HCT116 (cell line): ENCODE results near the gene UBE2L5. TPM values are rescaled to one million over a fixed set of nuclear protein-coding genes. Genes with fewer than 3 reads are reported as not detected.
"Not testable (repeated sequence)": the region's sequence is repeated elsewhere in the genome, so short reads cannot be mapped to it uniquely, and the experiment has no call there.

Experiments used
- ATAC-seq: fragments of 200-7000 bp; cut with Tn5 transposase; 2 replicates; pipeline ENCODE4 v1.9.1; 2020; ENCODE audit warnings: mild to moderate bottlenecking, moderate library complexity
- BruUV-seq: library from RNA; stranded (reverse); fragments of 400-500 nt; replicated peaks from 2 replicates; lab custom pipeline; 2021; lab: Mats Ljungman, UMichigan
- CTCF ChIA-PET: fragments of 300-600 bp; sonication (Branson Sonifier 250); formaldehyde crosslinking; loops from one replicate; lab custom pipeline; 2021; ENCODE audit warnings: antibody characterized with exemption; lab: Charles Lee
- POLR2A ChIA-PET: fragments of 300-600, 350-600 bp; sonication (Branson Sonifier 250); formaldehyde crosslinking; loops from one replicate; lab custom pipeline; 2021; ENCODE audit warnings: antibody characterized with exemption; lab: Charles Lee
- RAD21 ChIA-PET, 2 experiments: fragments of 300-600 bp; sonication (Branson Sonifier 250); formaldehyde crosslinking; loops; one replicate each; lab custom pipeline; 2023; ENCODE audit warnings: low total read pairs in 2 of 2; ENCODE audit not compliant: uncharacterized antibody in 2 of 2, unreplicated experiment in 2 of 2, low non-redundant PET in 1 of 2; lab: Charles Lee
- DNase-seq: peaks from one replicate; pipeline ENCODE4 v3.0.0-alpha.2; 2010; ENCODE audit warnings: low read depth, low spot score
- H2AFZ ChIP-seq: fragments of 200-600 bp; shearing (Covaris generic), sonication (generic); 2 replicates; pipeline ENCODE4 v1.6.1; 2017; ENCODE audit warnings: low read depth, mixed run types, mixed read lengths, antibody characterized with exemption, low read length; ENCODE audit not compliant: poor library complexity, severe bottlenecking
- H3K27ac ChIP-seq: 2 replicates; pipeline ENCODE4 v1.5.1; 2012; ENCODE audit warnings: low read depth, low read length
- H3K27me3 ChIP-seq: fragments of 200-600 bp; sonication (generic); 2 replicates; pipeline ENCODE4 v1.6.1; 2016; ENCODE audit warnings: mixed run types, low read length, mixed read lengths; ENCODE audit not compliant: insufficient read depth
- H3K36me3 ChIP-seq, 2 experiments: fragments of 200-500 bp in 1 of 2; fragments of 200-600 bp in 1 of 2; sonication (Bioruptor generic) in 1 of 2; sonication (generic) in 1 of 2; 2 replicates each; pipeline versions ENCODE4 v1.5.1 to v1.6.1; 2014 to 2016; ENCODE audit warnings: low read length in 2 of 2, inconsistent platforms in 1 of 2, mixed read lengths in 1 of 2, mixed run types in 1 of 2; ENCODE audit not compliant: insufficient read depth in 2 of 2, control insufficient read depth in 1 of 2
- H3K4me1 ChIP-seq, 2 experiments: fragments of 200-600 bp in 1 of 2; sonication (generic) in 1 of 2; 2 replicates each; pipeline versions ENCODE4 v1.5.1 to v1.6.1; 2012 to 2017; ENCODE audit warnings: low read length in 2 of 2, inconsistent platforms in 1 of 2, mild to moderate bottlenecking in 1 of 2, mixed read lengths in 1 of 2, mixed run types in 1 of 2, moderate library complexity in 1 of 2; ENCODE audit not compliant: insufficient read depth in 2 of 2, control insufficient read depth in 1 of 2
- H3K4me2 ChIP-seq: fragments of 200-600 bp; sonication (generic); 2 replicates; pipeline ENCODE4 v1.6.1; 2017; ENCODE audit warnings: mixed run types, low read length, mixed read lengths
- H3K4me3 ChIP-seq, 2 experiments: fragments of 200-600 bp in 1 of 2; sonication (generic) in 1 of 2; replicated peaks in 1 of 2; 2 replicates each; pipeline ENCODE4 v1.5.1; 2011 to 2016; ENCODE audit warnings: low read length in 2 of 2, control low read depth in 1 of 2, low read depth in 1 of 2, mild to moderate bottlenecking in 1 of 2, mixed read lengths in 1 of 2, mixed run types in 1 of 2
- H3K79me2 ChIP-seq: fragments of 200-600 bp; sonication (generic); 2 replicates; pipeline ENCODE4 v1.6.1; 2017; ENCODE audit warnings: mild to moderate bottlenecking, mixed run types, low read length, moderate library complexity, mixed read lengths; ENCODE audit not compliant: insufficient read depth
- H3K9ac ChIP-seq: fragments of 200-600 bp; sonication (generic); 2 replicates; pipeline ENCODE4 v1.6.1; 2016; ENCODE audit warnings: low read length, mixed read lengths
- H3K9me2 ChIP-seq: fragments of 200-600 bp; sonication (generic), shearing (Covaris generic); 2 replicates; pipeline ENCODE4 v1.6.1; 2017; ENCODE audit warnings: mixed run types, mild to moderate bottlenecking, moderate library complexity; ENCODE audit not compliant: insufficient read depth
- H3K9me3 ChIP-seq, 2 experiments: fragments of 200-500 bp in 1 of 2; fragments of 200-600 bp in 1 of 2; sonication (Bioruptor generic) in 1 of 2; sonication (generic) in 1 of 2; 2 replicates each; pipeline ENCODE4 v1.6.1; 2014 to 2017; ENCODE audit warnings: low read length in 2 of 2, mixed read lengths in 2 of 2, inconsistent platforms in 1 of 2, low read depth in 1 of 2, mild to moderate bottlenecking in 1 of 2, mixed run types in 1 of 2, moderate library complexity in 1 of 2; ENCODE audit not compliant: control insufficient read depth in 1 of 2, insufficient read depth in 1 of 2
- H4K20me1 ChIP-seq: fragments of 200-600 bp; sonication (generic), shearing (Covaris generic); 2 replicates; pipeline ENCODE4 v1.6.1; 2017; ENCODE audit warnings: mixed run types, mild to moderate bottlenecking, moderate library complexity; ENCODE audit not compliant: insufficient read depth
- CTCF ChIP-seq, 3 experiments: fragments of 200-600 bp in 1 of 3; sonication (generic) in 1 of 3; IDR thresholded peaks in 2 of 3; conservative IDR thresholded peaks in 1 of 3; 2 replicates each; pipeline ENCODE4 v1.5.1; 2012 to 2017; ENCODE audit warnings: low read depth in 2 of 3, low read length in 2 of 3, antibody characterized with exemption in 1 of 3, borderline replicate concordance in 1 of 3, control low read depth in 1 of 3, mild to moderate bottlenecking in 1 of 3, mixed read lengths in 1 of 3, mixed run types in 1 of 3, moderate library complexity in 1 of 3; ENCODE audit not compliant: insufficient read depth in 1 of 3
- EGR1 ChIP-seq: IDR thresholded peaks from 2 replicates; pipeline ENCODE4 v1.6.1; 2012; ENCODE audit warnings: low read depth
- EZH2 ChIP-seq: fragments of 200-600 bp; sonication (generic); IDR thresholded peaks from 2 replicates; pipeline ENCODE4 v1.6.1; 2017; ENCODE audit warnings: antibody characterized with exemption, mixed run types
- JUND ChIP-seq: IDR thresholded peaks from 2 replicates; pipeline ENCODE4 v1.6.1; 2012
- SIN3A ChIP-seq: IDR thresholded peaks from 2 replicates; pipeline ENCODE4 v1.6.1; 2012; ENCODE audit warnings: low read depth
- SRF ChIP-seq: IDR thresholded peaks from 2 replicates; pipeline ENCODE4 v1.6.1; 2012; ENCODE audit warnings: low read depth
- YY1 ChIP-seq: IDR thresholded peaks from 2 replicates; pipeline ENCODE4 v1.6.1; 2011; ENCODE audit warnings: low read length, low read depth, moderate library complexity, mild to moderate bottlenecking; ENCODE audit not compliant: insufficient replicate concordance; ENCODE audit errors: extremely low read depth
- ZFX ChIP-seq: fragments of 450-650 bp; IDR thresholded peaks from 2 replicates; pipeline ENCODE4 v1.6.1; 2017
- intact Hi-C: fragments of 100-400 bp; cut with micrococcal nuclease; formaldehyde crosslinking; loops from 2 replicates; pipeline ENCODE4 v1.10.0; 2022
- total RNA-seq: library from RNA; stranded (reverse); gene quantifications from one replicate; pipeline ENCODE4 v1.2.1, GENCODE V29; 2021; ENCODE audit not compliant: unreplicated experiment
- TF ChIP-seq, protein P1 (sequence below): IDR thresholded peaks from 2 replicates; pipeline ENCODE4 v1.6.1; 2012; ENCODE audit warnings: low read depth
- TF ChIP-seq, protein P2 (sequence below): IDR thresholded peaks from 2 replicates; pipeline ENCODE4 v1.6.1; 2012
- TF ChIP-seq, protein P3 (sequence below): IDR thresholded peaks from 2 replicates; pipeline ENCODE4 v1.6.1; 2011; ENCODE audit warnings: mild to moderate bottlenecking, low read length, moderate library complexity; ENCODE audit not compliant: insufficient replicate concordance; ENCODE audit errors: extremely low read depth

Gene UBE2L5
- total RNA-seq, 1 experiment from 2014 or later = 0.15 TPM

DNA sequence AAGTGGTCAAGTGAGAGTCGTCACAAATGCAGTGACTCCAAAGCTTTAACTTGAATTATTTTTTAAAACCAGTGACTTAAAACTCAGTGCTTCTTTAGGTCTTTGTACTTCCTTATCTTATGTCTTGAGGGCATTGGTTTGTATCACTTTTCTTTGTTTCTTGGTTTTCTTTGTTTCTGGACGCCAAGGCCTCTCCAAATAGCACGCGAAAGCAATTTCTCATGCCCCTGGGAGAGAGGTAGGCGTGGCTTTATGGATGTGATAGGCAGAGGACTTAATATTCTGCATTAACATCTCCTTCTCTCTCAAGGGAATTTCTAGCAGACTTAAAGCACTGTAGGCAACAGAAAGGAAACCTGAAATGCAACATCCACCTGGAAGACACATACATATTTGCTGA is 20.6 kb downstream of the UBE2L5 start (continued):
- no peak for TF ChIP-seq ZFX
- TF ChIP-seq, all 23 proteins: peak for 0

GRCh38 chr13:30443491-30443890 is 21.2 kb downstream of the UBE2L5 start:
- DNase-seq, H3K27ac ChIP-seq, H4K20me1 ChIP-seq, RAD21 ChIA-PET, H3K9ac ChIP-seq, CTCF ChIA-PET, H3K79me2 ChIP-seq, BruUV-seq, H3K4me1 ChIP-seq, H3K36me3 ChIP-seq, H3K9me3 ChIP-seq, H2AFZ ChIP-seq, H3K4me3 ChIP-seq, POLR2A ChIA-PET, ATAC-seq, H3K4me2 ChIP-seq, H3K9me2 ChIP-seq, intact Hi-C loops, H3K27me3 ChIP-seq: not testable (repeated sequence)

DNA sequence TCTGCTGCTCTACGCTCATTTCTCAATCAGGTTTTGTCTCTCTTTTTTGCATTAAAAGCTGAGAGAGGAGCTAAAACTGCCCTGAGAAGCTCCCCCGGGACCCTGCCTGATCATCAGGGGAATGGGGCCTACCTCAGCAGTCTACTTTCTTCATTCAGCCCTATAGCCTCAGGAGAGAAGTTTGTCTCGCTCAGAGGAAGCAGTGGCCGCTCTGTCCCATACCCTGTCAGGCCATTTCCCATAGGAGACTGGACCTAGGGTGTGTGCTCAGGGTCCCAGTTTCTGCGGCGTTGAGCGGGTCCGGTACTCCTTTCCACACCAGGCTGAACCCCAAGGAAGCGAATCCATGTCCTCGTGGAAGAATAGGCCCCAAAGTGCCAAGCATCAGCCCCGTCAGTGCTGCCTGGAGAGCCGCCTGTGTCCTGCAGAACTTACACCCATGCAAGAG is 21.7 kb downstream of the UBE2L5 start:
- CTCF ChIA-PET = no interaction called here
- POLR2A ChIA-PET = no interaction called here
- no peaks in the 10 kb centered on the region for H3K4me1 ChIP-seq
- no peak overlapping the region for H3K4me3 ChIP-seq
- H3K9me3 ChIP-seq = no peaks in the 10 kb centered on the region
- H3K27me3 ChIP-seq = no peaks in the 10 kb centered on the region
- no peak overlapping the region for H3K9ac ChIP-seq
- no peak overlapping the region for H2AFZ ChIP-seq
- BruUV-seq = no TSS peak
- no peaks in the 10 kb centered on the region for H4K20me1 ChIP-seq
- H3K4me2 ChIP-seq = no peak overlapping the region
- H3K36me3 ChIP-seq = no peaks in the 10 kb centered on the region
- no peaks in the 10 kb centered on the region for H3K9me2 ChIP-seq
- RAD21 ChIA-PET = no interaction called here
- intact Hi-C loops = no loop called here
- ATAC-seq = no peak
- DNase-seq = no peak
- no peak overlapping the region for H3K27ac ChIP-seq
- H3K79me2 ChIP-seq = no peaks in the 10 kb centered on the region
- TF ChIP-seq EGR1 (no peak), SRF (no peak), YY1 (no peak), EZH2 (no peak), CTCF (IDR thresholded peaks at IDR 0.05 in 2 of 3, conservative IDR thresholded peaks at IDR 0.05 in 1 of 3; ENCODE audit: borderline replicate concordance in 1 of 3, insufficient read depth in 1 of 3, low read depth in 2 of 3, low read length in 2 of 3) (no peak), JUND (no peak), SIN3A (no peak)
- TF ChIP-seq, protein P1, sequence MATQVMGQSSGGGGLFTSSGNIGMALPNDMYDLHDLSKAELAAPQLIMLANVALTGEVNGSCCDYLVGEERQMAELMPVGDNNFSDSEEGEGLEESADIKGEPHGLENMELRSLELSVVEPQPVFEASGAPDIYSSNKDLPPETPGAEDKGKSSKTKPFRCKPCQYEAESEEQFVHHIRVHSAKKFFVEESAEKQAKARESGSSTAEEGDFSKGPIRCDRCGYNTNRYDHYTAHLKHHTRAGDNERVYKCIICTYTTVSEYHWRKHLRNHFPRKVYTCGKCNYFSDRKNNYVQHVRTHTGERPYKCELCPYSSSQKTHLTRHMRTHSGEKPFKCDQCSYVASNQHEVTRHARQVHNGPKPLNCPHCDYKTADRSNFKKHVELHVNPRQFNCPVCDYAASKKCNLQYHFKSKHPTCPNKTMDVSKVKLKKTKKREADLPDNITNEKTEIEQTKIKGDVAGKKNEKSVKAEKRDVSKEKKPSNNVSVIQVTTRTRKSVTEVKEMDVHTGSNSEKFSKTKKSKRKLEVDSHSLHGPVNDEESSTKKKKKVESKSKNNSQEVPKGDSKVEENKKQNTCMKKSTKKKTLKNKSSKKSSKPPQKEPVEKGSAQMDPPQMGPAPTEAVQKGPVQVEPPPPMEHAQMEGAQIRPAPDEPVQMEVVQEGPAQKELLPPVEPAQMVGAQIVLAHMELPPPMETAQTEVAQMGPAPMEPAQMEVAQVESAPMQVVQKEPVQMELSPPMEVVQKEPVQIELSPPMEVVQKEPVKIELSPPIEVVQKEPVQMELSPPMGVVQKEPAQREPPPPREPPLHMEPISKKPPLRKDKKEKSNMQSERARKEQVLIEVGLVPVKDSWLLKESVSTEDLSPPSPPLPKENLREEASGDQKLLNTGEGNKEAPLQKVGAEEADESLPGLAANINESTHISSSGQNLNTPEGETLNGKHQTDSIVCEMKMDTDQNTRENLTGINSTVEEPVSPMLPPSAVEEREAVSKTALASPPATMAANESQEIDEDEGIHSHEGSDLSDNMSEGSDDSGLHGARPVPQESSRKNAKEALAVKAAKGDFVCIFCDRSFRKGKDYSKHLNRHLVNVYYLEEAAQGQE = no peak
- TF ChIP-seq, protein P2, sequence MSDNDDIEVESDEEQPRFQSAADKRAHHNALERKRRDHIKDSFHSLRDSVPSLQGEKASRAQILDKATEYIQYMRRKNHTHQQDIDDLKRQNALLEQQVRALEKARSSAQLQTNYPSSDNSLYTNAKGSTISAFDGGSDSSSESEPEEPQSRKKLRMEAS = no peak
- TF ChIP-seq, protein P3, sequence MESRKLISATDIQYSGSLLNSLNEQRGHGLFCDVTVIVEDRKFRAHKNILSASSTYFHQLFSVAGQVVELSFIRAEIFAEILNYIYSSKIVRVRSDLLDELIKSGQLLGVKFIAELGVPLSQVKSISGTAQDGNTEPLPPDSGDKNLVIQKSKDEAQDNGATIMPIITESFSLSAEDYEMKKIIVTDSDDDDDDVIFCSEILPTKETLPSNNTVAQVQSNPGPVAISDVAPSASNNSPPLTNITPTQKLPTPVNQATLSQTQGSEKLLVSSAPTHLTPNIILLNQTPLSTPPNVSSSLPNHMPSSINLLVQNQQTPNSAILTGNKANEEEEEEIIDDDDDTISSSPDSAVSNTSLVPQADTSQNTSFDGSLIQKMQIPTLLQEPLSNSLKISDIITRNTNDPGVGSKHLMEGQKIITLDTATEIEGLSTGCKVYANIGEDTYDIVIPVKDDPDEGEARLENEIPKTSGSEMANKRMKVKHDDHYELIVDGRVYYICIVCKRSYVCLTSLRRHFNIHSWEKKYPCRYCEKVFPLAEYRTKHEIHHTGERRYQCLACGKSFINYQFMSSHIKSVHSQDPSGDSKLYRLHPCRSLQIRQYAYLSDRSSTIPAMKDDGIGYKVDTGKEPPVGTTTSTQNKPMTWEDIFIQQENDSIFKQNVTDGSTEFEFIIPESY = no peak
